ENCODE measurements around the gene ARMC9.
"Not testable (repeated sequence)": the region's sequence is repeated elsewhere in the genome, so short reads cannot be mapped to it uniquely, and the experiment has no call there.

ARMC9 gene

DNA sequence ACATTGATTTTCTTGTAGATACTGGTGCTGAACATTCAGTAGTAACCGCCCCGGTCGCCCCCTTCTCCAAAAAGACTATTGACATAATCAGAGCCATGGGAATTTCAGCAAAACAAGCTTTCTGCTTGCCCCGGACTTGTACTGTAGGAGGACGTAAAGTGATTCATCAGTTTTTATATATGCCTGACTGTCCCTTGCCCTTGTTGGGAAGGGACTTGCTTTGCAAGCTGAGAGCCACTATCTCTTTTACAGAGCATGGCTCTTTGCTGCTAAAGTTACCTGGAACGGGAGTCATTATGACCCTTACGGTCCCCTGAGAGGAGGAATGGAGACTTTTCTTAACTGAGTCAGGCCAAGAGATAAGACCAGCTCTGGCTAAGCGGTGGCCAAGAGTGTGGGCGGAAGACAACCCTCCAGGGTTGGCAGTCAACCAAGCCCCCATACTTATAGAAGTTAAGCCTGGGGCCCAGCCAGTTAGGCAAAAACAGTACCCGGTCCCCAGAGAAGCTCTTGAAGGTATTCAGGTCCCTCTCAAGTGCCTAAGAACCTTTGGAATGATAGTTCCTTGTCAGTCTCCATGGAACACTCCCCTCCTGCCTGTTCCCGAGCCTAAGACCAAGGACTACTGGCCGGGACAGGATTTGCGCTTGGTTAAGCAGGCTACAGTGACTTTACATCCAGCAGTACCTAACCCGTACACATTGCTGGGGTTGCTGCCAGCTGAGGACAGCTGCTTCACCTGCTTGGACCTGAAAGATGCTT lies 205.2 kb downstream of the ARMC9 start:
- not testable (repeated sequence) for DNase-seq

DNA sequence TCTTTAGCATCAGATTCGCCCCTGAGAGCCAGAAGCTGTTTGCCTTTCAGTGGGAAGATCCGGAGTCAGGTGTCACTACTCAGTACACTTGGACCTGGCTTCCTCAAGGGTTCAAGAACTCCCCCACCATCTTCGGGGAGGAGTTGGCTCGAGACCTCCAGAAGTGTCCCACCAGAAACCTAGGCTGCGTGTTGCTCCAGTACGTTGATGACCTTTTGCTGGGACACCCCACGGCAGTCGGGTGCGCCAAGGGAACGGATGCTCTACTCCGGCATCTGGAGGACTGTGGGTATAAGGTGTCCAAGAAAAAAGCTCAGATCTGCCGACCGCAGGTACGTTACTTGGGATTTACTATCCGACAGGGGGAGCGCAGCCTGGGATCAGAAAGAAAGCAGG lies 205.8 kb downstream of the ARMC9 start:
- not testable (repeated sequence) for DNase-seq

DNA sequence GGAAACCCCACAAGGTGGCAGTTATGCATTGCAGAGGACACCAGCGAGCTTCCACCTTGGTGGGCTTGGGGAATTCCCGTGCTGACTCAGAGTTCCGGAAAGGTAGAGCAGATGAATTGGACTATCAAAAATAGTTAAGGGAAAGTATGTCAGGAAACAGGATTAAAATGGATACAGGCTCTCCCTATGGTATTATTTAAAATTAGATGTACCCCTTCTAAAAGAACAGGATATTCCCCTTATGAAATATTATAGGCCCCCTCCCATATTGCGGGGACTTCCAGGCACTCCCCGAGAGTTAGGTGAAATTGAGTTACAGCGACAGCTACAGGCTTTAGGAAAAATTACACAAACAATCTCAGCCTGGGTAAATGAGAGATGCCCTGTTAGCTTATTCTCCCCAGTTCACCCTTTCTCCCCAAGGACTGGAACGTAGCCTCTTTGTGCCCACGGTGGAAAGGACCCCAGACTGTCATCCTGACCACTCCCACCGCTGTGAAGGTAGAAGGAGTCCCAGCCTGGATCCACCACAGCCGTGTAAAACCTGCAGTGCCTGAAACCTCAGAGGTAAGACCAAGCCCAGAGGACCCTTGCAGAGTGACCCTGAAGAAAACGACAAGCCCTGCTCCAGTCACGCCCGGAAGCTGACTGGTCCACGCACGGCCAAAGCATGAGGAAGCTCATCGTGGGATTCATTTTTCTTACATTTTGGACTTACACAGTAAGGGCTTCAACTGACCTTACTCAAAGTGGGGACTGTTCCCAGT lies 207.4 kb downstream of the ARMC9 start:
- peak; percentile 31 for DNase-seq

DNA sequence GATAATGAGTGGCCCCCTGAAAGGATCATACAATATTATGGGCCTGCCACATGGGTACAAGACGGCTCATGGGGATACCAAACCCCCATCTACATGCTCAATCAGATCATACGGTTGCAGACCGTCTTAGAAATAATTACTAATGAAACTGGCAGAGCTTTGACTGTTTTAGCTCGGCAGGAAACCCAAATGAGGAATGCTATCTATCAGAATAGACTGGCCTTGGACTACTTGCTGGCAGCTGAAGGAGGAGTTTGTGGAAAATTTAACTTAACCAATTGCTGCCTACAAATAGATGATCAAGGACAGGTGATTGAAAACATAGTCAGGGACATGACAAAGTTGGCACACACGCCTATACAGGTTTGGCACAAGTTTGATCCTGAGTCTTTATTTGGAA lies 209.3 kb downstream of the ARMC9 start:
- DNase-seq, result not testable (repeated sequence)

DNA sequence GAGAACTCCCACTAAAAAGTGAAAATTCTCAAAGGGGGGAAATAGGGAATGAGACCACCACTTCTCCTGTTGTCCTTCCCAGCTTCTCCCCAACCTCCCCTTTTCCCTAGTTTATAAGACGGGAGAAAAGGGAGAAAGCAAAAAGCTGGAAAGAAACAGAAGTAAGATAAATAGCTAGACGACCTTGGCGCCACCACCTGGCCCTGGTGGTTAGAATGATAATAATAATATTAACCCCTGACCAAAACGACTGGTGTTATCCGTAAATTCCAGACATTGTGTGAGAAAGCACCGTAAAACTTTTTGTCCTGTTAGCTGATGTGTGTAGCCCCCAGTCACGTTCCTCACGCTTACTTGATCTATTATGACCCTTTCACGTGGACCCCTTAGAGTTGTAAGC lies 209.9 kb downstream of the ARMC9 start:
- DNase-seq, result not testable (repeated sequence)

DNA sequence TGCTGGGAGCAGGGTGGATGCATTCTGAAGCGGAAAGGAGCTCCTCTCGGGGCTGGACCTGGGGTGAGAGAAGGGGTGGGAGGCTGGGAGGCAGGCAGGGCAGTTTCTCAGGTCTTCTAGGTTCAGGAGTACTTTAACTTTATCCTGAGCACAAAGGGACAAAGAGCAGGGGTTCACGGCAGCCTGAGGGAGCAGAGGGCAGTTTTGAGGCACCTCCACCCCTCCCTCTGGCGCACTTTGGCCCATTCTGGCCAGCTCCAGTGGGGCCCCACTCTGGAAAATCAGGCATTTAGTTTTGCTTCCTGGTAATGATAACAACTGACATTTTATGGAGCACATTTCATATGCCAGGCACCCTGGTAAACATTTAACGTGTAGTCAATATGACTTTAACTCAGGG lies 211.3 kb downstream of the ARMC9 start:
- no peak for DNase-seq

DNA sequence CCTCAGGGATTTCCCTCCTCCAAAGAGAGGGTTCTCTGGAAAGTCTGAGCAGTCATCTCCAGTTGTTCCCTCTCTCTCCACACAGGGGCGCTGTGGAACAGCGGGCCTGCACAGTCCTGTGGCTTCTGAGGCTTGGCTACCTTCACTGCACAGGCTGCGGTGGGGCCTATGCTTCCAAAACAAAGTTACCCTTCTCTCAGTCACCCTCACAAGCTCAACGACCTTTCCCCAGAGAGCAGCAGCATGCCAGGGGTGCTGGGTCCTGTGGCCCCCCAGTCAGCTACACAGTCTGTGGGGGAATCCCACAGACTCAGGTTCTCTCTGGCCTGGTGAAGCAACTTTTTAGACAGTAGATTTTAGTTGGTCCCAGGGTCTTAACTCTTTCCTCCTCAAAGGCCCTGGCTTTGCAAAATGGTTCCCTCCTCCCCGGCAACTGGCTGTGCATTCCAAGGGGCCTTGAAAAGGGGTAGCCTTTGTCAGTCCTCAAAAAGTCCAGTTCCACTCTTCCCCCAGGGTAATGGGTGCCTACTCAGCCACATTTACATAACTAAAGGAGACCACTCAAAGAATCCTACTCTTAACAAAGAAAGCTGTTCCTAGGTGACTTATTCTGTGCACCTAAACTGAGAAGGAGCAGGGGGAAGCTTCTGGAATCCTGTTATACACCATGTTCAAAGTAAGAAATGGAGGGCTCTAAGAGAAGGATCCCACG lies 212.0 kb downstream of the ARMC9 start:
- no peak for DNase-seq

DNA sequence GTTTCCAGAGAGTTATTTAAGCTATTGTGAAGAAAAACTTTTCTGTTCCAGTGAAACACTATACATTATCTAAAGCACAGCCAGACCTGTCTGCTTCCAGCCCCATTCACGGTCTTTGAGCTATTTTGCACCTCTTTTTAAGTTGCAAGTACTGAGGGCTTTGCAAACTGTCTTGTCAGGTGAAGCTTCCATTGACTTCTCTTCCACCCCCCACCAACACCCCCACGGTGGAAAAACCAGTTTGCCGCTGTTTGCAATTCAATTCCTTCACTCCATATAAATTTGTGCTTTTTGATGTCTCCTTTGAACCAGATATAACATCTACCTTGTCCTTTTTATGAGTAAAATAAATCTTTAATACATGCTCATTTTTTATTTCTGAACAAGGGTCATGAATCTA lies 212.8 kb downstream of the ARMC9 start:
- no peak for DNase-seq

DNA sequence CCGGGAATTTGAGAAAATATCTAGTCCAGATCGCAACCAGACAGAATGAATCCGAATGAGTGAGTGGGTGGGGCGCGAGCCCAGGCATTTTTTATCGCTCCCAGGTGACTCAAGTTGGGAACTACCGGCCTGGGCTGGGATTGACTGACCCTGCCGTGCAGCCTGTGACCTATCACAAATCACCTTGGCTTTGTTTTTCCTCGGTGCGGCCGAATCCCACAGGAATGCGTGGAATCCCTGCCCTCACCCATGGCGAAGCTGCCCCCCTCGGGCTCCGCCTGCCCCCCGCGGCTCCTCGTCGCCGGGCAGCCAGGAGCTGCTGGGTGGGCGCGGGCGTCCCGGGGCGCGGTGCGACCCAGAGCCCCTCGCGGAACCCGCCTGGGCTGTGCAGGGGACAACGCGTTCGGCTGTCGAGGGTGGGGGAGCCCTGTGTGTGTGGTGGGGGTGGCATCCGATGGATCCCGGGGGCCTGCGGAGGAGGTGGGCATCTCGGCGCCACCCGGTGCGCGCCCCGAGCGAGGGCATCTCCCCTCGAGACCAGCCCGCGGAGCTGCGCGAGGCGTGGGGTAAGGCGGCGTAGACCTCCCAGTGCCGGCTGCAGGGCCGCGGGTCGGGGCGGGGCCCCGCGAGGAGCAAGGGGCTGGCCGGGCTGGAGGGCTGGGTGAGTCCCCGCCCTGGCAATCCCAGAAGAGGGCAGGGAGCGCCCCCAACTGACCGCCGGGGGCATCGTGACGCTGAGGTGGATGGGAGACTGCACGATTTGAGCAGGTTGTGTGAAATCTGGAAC lies 213.6 kb downstream of the ARMC9 start:
- peak; percentile 84 for DNase-seq

DNA sequence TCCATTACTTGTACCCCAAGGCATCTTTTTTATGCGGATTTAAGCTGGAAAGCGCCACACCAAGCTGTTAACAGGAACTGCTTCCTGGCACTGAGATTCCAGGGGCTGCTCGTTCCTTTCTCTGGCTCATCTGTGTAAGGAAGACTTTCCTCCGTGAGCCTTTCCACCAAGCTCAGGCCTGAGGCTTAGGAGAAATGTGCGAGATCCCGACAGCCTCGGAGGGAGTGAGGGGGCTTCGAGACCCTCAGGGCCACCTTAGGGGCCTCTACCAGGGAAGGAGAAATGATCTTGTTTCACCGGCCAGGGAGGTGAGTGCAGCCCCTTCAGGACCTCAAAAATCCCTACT lies 214.2 kb downstream of the ARMC9 start:
- no peak for DNase-seq

DNA sequence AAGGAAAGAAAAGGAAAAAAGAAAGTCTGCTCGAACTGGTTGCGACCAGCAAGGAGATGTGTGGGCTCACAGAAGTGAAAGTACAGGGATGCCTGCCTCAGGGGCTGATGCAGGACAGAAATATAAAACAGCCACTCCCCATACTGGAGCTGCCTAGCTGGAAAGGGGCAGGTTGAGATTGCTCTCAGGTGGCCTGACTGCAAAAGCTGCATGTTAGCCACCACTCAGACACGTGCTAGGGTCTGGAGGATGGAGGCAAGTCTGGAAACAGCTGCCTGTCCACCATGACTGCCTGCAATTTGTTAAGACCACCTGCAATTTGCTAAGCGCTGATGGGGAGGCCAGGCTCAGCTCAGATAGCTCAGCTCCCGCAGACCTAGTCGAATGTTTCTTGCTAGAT lies 215.0 kb downstream of the ARMC9 start:
- DNase-seq, result no peak

DNA sequence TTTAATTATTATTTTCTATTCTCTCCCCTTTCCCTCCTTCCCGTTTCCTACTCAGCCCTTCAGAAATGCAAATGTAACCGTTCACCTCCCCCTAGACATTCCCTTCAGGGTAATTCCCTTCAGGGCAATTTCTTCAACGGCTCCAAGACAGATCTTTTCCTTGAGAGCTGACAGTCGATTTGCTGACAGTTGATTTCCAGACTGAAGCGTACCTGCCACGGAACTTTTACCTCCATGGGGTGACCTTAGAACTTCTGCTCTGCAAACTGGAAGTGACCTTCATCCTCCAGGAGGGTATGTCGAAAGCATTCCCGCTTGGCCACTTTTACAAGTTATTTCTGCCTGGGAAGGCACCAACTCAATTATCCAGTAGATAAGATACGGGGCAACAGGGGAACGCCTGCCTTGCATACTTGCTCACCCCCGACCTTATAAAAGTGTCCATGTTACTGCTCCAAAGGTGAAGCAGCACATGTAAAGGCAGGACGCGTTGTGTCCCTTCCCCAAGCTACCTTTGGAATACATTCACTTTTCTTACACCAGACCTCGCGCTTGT lies 215.6 kb downstream of the ARMC9 start:
- no peak for DNase-seq

DNA sequence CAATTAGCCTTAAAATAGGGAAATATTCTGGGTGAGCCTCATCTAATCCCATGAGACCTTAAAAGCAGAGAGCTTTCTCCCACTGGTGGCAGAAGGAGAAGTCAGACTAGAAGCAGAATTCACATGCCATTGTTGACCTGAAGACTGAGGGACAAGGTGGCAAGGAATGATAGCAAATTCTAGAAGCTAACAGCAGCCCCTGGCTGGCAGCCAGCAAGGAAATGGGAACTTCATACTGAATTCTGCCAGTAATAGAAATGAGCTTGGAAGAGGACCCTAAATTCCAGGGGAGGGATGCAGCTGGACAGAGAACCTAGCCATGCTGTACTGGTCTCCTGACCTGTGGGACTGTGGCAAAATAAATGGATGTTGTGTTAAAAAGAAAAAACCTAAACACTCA lies 216.6 kb downstream of the ARMC9 start:
- DNase-seq, result no peak

DNA sequence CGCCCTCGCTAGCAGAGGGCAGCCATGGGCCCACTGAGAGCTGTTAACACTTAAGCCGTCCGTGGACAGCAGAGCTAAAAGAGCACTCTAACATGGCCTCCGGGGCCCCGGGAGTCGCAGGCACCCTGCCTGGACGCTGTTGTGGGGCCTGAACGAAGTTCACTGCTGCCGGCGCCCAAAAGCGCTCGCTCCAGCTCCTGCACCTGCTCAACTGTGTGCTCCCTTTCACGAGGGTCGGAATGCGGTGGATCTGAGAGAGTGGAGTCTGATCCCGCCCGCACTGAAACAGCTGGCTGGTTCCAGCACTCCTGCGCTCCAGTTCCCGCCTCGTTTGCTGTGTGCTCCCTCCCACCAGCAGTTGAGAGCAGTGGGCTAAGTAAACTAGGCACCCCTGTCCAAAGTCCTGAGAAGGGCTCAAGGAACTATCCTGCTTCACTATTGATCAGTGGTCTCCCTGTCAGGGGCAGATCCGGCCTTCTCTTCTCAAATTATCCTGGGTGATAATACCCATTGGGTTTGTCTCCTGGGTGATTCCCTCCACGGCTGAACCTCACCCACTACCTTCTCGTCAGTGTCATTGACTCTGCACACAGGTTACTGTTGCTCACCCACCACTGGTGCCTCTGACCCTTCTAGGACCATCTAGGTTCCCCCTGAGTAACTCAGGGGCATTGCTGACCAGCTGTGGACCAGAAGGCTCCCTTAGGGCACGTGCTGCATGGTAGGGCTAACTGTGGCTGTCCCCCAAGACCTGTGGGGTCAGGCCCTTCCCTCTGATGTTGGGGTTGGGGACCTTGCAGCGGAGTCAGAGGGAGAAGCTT lies 220.6 kb downstream of the ARMC9 start:
- DNase-seq, result no peak

DNA sequence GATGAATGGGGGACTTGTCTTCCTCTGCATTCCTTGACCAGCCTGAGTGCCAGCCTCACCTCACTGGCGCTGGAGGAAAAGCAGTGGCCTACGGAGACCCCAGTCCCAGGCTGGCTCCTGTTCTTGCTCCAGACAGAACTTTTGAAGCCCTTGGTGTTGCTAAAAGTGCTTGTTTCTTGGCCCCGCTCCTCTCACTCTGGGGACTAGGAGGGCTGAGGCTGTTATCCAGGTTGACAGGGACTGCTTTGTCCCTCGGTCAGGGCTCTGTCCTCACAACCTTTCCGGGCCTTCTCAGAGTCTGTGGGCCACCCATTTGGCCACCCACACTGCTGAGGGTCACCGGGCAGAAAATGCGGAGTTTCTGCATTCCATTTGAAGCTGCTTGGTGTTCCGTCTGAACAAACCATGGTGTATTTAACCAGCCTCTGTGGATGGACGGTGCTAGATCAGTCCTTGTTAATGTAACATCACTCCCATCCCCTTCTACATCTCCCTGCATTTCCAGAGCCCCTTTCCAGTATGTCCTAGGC lies 222.7 kb downstream of the ARMC9 start:
- no peak for DNase-seq

DNA sequence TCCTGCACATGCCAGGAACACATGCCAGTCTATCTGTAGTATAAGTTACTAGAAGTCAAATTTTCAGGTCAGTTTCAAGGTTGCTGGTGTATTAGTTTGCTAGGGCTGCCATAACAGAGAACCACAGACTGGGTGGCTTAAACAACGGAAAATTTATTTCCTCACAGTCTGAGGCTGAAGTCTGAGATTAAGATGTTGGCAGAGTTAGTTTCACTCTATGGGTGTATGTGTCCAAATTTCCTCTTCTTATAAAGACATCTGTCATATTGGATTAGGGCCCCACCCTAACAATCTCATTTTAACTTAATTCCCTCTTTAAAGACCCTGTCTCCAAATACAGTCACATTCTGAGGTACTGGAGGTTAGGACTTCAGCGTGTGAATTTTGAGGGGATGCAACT lies 223.6 kb downstream of the ARMC9 start:
- DNase-seq, result no peak

DNA sequence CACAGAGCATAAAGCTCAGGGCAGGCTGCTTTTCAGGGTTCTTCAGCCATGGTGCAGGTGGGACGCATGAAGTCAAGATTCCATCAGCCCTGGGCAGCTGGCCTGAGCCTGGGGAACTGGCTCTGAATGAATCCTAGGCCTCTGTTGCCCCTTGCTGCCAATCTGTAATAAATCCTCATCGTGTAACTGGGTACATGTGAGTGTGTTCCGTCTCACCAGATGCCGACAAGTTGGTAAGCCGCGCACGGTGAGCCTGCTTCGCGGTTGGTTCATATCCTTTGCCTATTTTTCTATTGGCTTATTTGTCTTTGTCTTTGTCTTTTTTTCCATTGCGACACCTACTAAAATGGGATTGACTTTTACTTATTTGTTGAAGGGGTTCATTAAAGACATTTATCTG lies 224.7 kb downstream of the ARMC9 start:
- no peak for DNase-seq

Measured in activated gamma-delta T cell treated with Interleukin-2 at 50 U/mL for 16 hours (primary cell).